Testis (tissue), 2 donors: ENCODE measurements around the gene TBC1D32.

Source experiments
- CTCF ChIP-seq, 3 experiments: fragments of 450-650 bp in 2 of 3; fragments of 200-600 bp in 1 of 3; sonication (generic) in 1 of 3; IDR thresholded peaks; one replicate each; pipeline ENCODE4 v1.5.1; 2016 to 2019; ENCODE audit warnings: antibody characterized with exemption in 3 of 3, mild to moderate bottlenecking in 2 of 3, moderate library complexity in 1 of 3
- POLR2A ChIP-seq: fragments of 450-650 bp; IDR thresholded peaks from one replicate; pipeline ENCODE4 v1.6.1; 2017; ENCODE audit warnings: antibody characterized with exemption, mild to moderate bottlenecking, moderate library complexity

GRCh38 chr6:121356575-121356974 lies 22.3 kb upstream of the TBC1D32 start:
- TF ChIP-seq POLR2A: no peak
- no peak for TF ChIP-seq CTCF (IDR thresholded peaks at IDR 0.05)
